Mucosa of gallbladder (tissue), 1 donor: Measurements from ENCODE around the gene TRAM1L1. TPM values are rescaled to one million over a fixed set of nuclear protein-coding genes. Genes with fewer than 3 reads are reported as not detected.

Source experiments
- DNase-seq: peaks from one replicate; pipeline ENCODE4 v3.0.0-alpha.2; 2020; ENCODE audit warnings: low spot score
- total RNA-seq: library from RNA; stranded (reverse); gene quantifications from one replicate; pipeline ENCODE4 v1.2.1, GENCODE V29; 2021
- donor health status: DM: no; HTN: no; CAD: no.

Gene TRAM1L1
- total RNA-seq, result 2.1 TPM

- DNase-seq, result peak; percentile 40
Measured at GRCh38 chr4:117084866-117085701, at the start of gene TRAM1L1. TSS of gene TRAM1L1 (minus strand) at chr4:117085576. CDS start at chr4:117085393, 183 bp downstream.

DNA sequence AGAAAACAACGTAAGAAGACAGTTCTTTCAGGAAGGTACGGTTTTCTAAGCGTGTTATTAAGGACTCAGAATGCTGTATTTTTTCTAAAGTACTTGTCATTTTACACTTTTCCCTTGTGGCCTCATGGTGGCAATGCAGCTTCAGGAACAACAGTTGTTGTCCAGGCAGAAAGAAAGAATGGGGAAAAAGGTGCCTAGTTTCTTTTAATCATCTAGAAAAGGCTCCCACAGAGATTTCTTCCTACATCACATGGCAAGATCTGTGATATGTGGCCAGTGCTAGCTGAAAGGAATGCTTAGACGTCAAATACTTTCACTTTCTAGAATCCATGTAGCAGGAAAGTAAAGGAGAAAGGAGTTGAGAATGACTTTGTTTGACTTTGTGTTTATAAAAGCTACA lies 49.0 kb upstream of the TRAM1L1 start:
- DNase-seq, result no peak

DNA sequence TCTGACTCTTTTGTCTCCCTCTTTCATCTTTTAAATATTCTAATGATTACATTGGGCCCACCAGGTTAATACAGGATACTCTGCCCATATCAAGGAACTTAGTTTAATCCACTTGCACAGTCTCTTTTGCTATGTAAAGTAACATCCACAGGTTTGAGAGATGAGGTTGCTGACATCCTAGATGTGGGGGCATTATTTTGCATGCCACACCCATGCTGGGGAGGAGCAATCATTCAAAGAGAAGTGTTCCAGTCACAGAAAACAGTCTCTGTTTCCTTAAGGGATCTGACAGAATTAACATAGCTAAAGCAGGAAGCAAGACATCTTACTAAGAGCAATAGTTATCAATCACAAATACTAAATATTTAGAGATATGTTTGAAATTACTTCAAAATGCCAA lies 11.5 kb upstream of the TRAM1L1 start:
- DNase-seq, result no peak

DNA sequence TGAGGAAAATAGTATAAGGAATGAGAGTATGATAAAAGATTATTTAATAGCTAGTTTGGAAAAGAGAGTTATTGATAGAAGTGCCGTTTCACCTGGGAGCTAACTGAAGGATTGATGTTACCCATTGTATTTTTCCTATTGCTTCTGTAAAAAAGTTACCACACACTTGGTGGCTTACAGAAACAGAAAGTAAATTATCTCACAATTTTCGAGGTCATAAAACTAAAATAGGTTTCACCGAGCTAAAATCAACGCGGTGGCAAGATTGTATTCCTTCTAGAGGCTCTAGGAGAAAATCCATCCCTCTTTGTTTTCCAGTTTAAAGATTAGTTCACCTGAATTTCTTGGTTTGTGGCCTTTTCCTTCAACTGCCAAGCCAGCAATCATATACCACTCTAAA lies 11.1 kb upstream of the TRAM1L1 start:
- no peak for DNase-seq

- DNase-seq, result no peak
Measured at GRCh38 chr4:117093571-117093970, 8.2 kb upstream of the TRAM1L1 start.

DNA sequence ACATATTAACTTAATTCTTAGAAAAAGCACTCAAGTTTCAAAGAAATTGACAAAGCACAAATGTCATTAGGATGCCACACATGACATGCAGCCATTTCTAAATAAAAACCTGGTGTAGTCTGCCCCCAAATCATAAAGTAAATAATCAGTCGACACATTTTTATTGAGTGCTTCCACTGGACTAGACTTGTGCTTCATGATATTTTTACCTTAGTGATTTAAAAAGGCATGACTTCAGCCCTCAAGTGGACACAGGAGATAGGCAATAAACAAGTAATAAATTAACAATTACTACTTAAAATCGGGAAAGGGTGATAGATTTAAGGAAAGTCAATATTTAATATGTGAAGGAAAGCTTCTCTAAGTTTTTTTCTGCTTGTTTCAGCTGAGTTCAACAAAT lies 7.6 kb downstream of the TRAM1L1 start:
- no peak for DNase-seq

GRCh38 chr4:117068120-117068519 lies 17.3 kb downstream of the TRAM1L1 start:
- DNase-seq, result no peak

GRCh38 chr4:117063961-117064696 lies 21.2 kb downstream of the TRAM1L1 start:
- no peak for DNase-seq

- no peak for DNase-seq
Measured at GRCh38 chr4:117042962-117043361, 42.4 kb downstream of the TRAM1L1 start.
